Stimulated activated CD4-positive, alpha-beta T cell treated with anti-CD3 and anti-CD28 coated beads, Interleukin-2, amount 100 ng/mL, for 48 hours (primary cell): ENCODE measurements around the gene TAS2R1.

Experiments
- DNase-seq, 2 donors: peaks; one replicate each; pipeline ENCODE4 v3.0.0-alpha.2; 2020

TAS2R1 gene

GRCh38 chr5:9630251-9630650, at the start of gene TAS2R1:
Gene TAS2R1, minus strand, starts transcription at chr5:9630351. Its CDS starts 319 bp downstream, at chr5:9630032.
- no peak for DNase-seq

GRCh38 chr5:9670371-9670770, 40.2 kb upstream of the TAS2R1 start:
- no peak for DNase-seq

- no peak for DNase-seq
Observed at GRCh38 chr5:9667906-9668305, 37.8 kb upstream of the TAS2R1 start.

GRCh38 chr5:9663891-9664290, 33.7 kb upstream of the TAS2R1 start:
- DNase-seq: no peak

- no peak for DNase-seq
Observed at GRCh38 chr5:9661316-9662015, 31.3 kb upstream of the TAS2R1 start.

GRCh38 chr5:9658706-9659105, 28.6 kb upstream of the TAS2R1 start:
- no peak for DNase-seq

- no peak for DNase-seq
Observed at GRCh38 chr5:9657819-9658218, 27.7 kb upstream of the TAS2R1 start.

GRCh38 chr5:9655641-9656040, 25.5 kb upstream of the TAS2R1 start:
- no peak for DNase-seq

GRCh38 chr5:9654886-9655285, 24.7 kb upstream of the TAS2R1 start:
- DNase-seq: no peak

GRCh38 chr5:9653811-9654210, 23.7 kb upstream of the TAS2R1 start:
- DNase-seq: no peak

- DNase-seq: no peak
Observed at GRCh38 chr5:9653061-9653460, 22.9 kb upstream of the TAS2R1 start.

GRCh38 chr5:9652295-9652694, 22.1 kb upstream of the TAS2R1 start:
- no peak for DNase-seq

- no peak for DNase-seq
Observed at GRCh38 chr5:9646843-9647242, 16.7 kb upstream of the TAS2R1 start.

- no peak for DNase-seq
Observed at GRCh38 chr5:9644630-9645029, 14.5 kb upstream of the TAS2R1 start.

- DNase-seq: no peak
Observed at GRCh38 chr5:9642621-9643020, 12.5 kb upstream of the TAS2R1 start.

- DNase-seq: no peak
Observed at GRCh38 chr5:9641806-9642355, 11.7 kb upstream of the TAS2R1 start.

GRCh38 chr5:9632495-9632894, 2.3 kb upstream of the TAS2R1 start:
- no peak for DNase-seq

- DNase-seq: no peak
Observed at GRCh38 chr5:9627541-9627940, 2.6 kb downstream of the TAS2R1 start.

- DNase-seq: no peak
Observed at GRCh38 chr5:9626955-9627354, 3.2 kb downstream of the TAS2R1 start.

GRCh38 chr5:9625731-9626130, 4.4 kb downstream of the TAS2R1 start:
- DNase-seq: no peak

- DNase-seq: no peak
Observed at GRCh38 chr5:9625286-9625685, 4.9 kb downstream of the TAS2R1 start.

- DNase-seq: no peak
Observed at GRCh38 chr5:9624196-9624947, 5.8 kb downstream of the TAS2R1 start.

GRCh38 chr5:9623661-9624060, 6.5 kb downstream of the TAS2R1 start:
- DNase-seq: no peak

GRCh38 chr5:9622971-9623421, 7.2 kb downstream of the TAS2R1 start:
- no peak for DNase-seq
